Measurements from ENCODE around the gene TP53I11.

- no peak for TF ChIP-seq EZH2 (IDR thresholded peaks at IDR 0.05)
- no peak for TF ChIP-seq CTCF (IDR thresholded peaks at IDR 0.05 in 2 of 3, conservative IDR thresholded peaks at IDR 0.05 in 1 of 3; ENCODE audit: borderline replicate concordance in 1 of 3, insufficient read depth in 1 of 3, low read depth in 2 of 3, low read length in 2 of 3)
- no peak for TF ChIP-seq POLR2A (IDR thresholded peaks at IDR 0.05; ENCODE audit: borderline replicate concordance, extremely low read depth, insufficient read depth, insufficient read length)
- no peak for TF ChIP-seq YY1 (IDR thresholded peaks at IDR 0.05; ENCODE audit: extremely low read depth, insufficient replicate concordance, low read depth, low read length)
- TF ChIP-seq TCF7L2 (IDR thresholded peaks at IDR 0.05; ENCODE audit: borderline replicate concordance, extremely low read depth, insufficient read depth, insufficient read length), result no peak
- TF ChIP-seq MAX (IDR thresholded peaks at IDR 0.05), result no peak
- no peak for TF ChIP-seq ZNF274 (IDR thresholded peaks at IDR 0.05; ENCODE audit: low read depth, low read length)
- TF ChIP-seq SIN3A (IDR thresholded peaks at IDR 0.05; ENCODE audit: low read depth), result no peak
- TF ChIP-seq CEBPB (IDR thresholded peaks at IDR 0.05; ENCODE audit: low read depth), result no peak
- no peak for TF ChIP-seq ELF1 (IDR thresholded peaks at IDR 0.05; ENCODE audit: borderline replicate concordance, low read depth)
Observed at GRCh38 chr11:44972746-44973435, 22.2 kb upstream of the TP53I11 start.

All from HCT116 (cell line).